Measurements from ENCODE around the gene KCNF1.

Gene KCNF1, protein sequence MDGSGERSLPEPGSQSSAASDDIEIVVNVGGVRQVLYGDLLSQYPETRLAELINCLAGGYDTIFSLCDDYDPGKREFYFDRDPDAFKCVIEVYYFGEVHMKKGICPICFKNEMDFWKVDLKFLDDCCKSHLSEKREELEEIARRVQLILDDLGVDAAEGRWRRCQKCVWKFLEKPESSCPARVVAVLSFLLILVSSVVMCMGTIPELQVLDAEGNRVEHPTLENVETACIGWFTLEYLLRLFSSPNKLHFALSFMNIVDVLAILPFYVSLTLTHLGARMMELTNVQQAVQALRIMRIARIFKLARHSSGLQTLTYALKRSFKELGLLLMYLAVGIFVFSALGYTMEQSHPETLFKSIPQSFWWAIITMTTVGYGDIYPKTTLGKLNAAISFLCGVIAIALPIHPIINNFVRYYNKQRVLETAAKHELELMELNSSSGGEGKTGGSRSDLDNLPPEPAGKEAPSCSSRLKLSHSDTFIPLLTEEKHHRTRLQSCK

DNA sequence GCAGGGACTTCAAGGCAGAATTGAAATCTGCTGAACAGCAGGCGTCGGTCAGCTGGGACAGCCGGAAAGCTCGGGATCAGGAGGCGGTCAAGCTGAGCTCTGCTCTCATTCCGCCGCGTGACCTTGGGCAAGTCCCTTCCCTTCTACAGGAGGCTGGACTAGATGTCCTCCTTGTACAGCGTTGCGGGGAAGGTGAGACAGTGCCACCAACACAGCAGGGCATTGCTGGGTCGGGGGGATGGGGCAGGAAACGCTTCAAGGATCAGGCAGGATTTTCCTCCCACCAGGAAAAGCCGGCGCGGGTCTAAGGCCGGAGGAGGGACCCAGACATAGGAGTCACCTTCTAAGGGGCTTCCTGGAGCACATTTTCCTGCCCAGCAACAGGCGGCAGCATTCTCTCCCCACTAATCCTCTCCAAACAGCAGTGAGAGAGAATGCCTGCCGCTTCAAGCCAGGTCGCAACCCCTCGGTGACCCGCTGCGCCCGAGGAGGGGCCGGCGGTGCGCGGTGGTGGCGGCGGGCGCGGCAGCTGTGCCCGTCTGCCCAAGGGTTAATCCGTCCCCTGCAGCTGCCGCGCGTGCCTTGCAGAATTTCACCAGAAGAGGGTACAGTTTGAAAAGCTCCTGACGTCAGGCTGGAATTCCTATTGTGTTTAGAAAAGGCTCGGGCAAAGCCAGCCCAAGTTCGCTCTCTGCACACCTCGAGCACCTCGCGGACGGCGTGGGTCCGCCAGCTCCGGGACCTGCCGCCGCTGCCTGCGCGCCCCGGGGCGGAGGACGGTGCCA lies at the start of gene KCNF1:
Gene KCNF1 (plus strand): TSS at position 644 of the 785 bp plus-strand sequence. CDS start 493 bp downstream, outside the sequence.
- no peak for DNase-seq (ENCODE audit: low spot score)

DNA sequence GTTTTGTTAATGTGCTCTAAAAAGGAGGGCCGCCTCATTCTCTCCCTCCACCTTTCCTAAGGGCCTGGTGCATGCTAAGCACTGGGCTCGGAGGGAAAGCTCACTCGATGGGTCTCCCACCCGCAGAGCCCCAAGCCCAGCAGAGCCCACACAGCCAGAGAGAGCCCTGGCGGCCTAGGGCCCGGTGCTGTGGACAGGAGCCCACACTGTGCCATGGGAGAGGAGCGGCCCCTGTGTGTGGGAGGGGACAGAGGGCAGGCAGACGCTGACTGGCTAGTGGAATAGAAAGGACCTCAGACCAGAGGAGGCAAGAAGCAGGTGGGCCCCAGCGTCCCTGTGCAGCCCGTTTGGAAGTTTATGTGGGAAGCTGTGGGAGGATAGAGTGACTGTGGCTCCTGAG lies 49.4 kb upstream of the KCNF1 start:
- no peak for DNase-seq (ENCODE audit: low spot score)

DNA sequence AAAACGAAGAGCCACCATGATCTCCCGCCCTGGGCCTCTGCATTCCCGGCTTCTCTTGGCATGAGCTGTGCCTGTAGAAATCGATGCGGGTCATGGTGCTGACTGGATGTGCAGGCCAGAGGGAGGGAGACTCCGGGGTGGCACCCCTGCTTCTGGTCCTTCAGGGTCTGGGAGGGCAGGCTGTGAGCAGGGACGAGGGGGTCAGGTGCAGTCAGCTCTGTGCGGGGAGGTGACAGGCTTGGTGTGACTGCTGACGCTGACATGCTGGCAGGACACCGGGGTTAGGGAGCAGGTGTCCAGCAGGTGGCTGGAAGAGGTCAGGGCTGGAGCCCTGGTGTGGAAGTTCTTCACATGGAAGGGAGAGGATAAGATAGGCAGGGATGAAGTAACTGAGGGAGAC lies 48.7 kb upstream of the KCNF1 start:
- DNase-seq (ENCODE audit: low spot score) = no peak

DNA sequence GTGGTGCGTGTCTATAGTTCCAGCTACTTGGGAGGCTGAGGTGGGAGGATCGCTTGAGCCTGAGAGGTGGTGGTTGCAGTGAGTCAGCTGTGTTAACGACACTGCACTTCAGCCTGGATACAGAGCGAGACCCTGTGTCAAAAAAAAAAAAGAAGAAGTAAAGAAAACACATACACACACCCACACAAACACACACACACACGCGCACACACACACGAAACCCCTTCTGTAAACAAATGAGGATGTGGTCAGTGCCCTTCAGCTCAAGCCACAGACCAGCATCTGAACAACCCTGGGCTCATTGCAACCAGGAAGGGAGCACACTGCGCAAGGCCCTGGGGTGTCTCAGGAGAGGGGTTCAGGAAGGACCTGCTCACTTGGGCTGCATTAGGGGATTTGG lies 47.9 kb upstream of the KCNF1 start:
- DNase-seq (ENCODE audit: low spot score) = no peak

DNA sequence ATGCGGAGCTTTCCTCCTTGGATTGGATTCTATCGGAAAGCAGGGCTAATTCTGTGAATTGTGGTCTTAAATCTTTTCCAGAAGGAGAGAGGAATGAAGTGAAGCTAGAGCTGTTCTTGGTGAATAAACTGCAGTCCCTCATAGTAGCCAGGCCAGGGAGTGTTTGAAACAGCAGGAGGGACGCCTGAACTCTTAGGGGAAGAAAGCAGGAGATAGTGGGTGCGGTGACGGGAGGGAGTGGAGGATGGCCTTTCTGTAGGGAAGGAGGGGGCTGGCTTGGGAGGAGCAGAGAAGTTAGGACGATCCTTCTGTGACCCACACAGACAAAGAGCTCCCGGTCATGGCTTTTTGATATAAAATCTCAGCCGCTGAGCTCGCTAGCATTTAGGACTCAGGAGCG lies 47.5 kb upstream of the KCNF1 start:
- DNase-seq (ENCODE audit: low spot score) = no peak

DNA sequence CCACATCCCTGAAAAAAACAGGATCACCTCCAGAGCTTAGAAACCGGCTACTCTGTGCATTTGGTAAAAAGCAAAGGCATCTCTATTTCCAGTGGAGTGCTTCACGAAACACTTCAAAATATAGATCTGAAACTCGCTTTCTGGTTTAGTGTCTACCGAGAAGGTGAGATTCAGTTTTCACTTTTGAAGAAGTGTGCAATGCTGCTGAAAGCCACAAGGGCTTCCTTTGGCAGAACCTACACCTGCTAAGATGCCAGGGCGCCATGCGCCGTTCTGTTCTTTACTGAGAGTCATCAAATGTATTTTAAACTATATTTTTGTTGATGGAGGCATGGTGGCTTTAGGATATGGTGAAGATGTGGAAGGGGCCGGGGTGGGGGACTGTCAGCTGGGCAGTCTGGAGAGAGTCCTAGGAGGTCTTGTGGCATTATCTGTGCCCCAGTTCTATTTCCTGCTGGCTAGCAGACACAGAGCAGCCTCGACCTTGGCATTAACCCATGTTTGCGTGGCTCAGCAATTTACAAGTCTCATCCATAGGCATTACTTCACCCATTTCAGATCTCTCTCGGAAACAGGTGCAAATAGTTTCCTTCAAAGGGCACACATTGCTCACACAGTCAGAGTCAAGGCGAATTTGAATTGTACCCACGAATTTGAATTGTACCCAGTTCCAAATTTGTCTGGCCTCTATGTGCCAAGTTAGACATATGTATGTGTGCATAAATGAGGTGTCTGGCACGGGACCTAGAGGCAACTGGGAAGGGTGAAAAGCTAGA lies 46.7 kb upstream of the KCNF1 start:
- DNase-seq (ENCODE audit: low spot score) = no peak

DNA sequence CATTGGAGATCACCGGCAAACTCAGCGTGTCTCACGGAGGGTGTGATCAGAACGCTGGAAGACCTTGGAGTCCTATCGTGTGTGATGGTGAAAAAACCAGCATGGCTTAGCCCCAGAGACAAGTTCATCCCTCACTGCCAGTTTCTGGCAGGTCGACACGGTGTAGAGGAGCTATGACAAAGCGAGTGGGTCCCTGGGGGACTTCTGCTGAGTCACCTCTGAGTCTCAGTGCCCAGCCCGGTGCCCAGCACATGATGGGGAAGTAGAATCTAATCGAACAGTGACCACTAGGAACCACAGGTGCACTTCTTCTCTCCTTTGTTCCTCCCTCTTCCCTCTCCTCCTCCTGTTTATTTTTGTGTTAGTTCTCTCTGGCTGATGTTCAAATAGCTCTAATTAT lies 45.9 kb upstream of the KCNF1 start:
- DNase-seq (ENCODE audit: low spot score) = no peak

DNA sequence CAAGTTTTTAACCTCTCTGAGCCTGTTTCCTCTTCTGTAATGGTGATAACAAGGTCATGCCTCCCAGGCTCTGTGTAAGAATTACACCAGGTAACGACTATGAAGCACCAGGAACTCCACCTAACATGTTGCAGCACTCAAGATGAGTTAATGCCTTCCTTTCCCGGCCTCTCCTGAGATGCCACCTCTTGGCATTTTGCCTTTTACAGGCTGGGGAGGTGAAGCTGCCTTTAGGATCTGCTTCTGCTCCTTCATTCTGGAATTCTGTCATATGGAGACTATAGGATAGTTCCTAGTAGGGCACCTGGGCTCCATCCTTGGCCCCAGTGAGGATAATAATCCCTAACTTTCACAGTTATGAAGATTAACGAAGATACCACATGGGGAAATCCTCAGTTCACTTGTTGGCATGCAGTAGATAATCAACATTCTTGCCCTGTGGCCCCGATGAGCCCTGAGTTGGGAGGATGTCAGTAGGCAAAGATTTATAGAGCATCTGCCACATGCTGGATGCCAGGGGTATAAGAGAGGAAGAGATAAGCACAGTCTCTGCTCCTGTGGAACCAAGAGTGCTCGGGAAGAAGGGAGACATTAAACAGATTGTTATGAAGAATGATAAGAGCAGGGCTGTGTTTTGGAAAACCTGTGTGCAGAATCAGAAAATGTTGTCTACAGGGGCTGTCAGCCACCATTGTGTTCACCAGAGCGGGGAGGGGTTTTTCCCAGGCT lies 43.9 kb upstream of the KCNF1 start:
- DNase-seq (ENCODE audit: low spot score) = no peak

DNA sequence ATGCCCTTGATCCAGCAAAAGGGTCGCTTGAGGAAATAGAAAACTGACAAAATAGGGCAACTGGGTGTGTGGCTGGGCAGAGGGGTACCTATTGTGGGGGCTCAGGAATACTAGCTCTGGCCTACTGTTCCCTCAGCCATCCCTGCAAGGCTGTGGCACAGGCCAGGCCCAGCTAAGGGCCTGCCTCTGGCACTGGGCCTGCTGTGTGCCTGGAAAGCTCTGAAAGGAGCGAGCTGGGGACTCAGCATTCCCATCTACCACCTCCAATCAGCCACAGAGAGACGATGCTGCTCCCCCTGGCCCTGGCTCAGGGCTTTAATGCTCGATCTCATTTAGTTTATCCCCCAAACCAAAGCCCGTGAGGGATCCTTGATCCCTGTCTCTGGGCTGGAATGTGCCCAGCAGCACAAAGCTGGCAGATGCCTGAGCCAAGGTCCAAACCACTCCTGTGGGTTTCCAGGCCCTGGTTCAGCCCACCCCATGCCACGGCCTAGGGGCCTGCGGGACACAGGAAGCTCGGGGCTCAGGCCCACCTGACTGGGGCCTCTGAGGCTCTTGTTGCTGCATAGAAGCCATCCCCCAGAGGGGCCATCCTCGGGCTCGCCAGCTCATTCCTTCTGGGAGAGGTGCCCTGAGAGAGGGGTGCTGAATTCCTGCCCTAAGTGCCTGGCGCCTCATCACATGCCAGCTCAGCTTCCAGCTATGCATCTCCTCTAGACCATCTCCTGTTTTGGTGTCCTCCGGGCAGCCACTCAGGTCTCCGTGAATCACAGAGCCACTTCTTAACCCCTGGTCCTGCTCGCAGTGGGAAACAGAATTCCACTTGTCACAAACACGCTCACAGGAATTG lies 43.0 kb upstream of the KCNF1 start:
- DNase-seq (ENCODE audit: low spot score) = no peak

DNA sequence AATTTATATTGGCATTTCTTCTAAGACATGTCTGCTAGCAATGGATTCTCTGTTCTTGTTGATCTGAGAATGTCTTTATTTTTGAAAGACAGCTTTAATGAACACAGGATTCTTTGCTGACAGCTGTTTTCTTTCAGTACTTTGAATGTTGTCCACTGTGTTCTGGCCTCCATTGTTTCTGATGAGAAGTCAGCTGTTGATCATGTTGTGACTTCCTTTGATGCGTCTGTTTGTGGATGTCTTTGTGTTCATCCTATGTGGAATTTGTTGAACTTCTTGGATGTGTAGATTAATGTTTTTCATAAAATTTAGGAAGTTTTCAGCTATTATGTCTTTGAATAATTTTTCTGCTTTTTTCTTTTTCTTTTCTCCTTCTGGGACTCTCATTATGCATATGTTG lies 39.8 kb upstream of the KCNF1 start:
- no peak for DNase-seq (ENCODE audit: low spot score)

DNA sequence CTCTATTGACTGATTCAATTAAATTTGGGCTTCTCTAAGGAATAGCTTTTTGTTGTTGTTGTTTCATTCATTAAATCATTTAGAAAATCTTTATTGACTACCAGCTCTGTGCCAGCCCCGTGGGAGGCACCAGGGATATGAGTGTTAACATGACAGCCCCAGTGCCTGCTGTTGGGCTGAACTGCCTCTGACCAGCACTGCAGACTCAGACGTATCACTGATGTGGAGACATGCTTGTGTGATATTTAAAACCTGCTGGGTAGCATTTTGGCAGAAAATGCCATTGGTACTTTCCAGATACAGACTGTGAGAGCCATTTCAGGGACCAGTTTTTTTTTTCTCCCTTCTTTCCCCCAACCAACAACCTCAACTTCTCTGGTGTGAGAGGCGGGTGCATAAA lies 38.6 kb upstream of the KCNF1 start:
- no peak for DNase-seq (ENCODE audit: low spot score)

DNA sequence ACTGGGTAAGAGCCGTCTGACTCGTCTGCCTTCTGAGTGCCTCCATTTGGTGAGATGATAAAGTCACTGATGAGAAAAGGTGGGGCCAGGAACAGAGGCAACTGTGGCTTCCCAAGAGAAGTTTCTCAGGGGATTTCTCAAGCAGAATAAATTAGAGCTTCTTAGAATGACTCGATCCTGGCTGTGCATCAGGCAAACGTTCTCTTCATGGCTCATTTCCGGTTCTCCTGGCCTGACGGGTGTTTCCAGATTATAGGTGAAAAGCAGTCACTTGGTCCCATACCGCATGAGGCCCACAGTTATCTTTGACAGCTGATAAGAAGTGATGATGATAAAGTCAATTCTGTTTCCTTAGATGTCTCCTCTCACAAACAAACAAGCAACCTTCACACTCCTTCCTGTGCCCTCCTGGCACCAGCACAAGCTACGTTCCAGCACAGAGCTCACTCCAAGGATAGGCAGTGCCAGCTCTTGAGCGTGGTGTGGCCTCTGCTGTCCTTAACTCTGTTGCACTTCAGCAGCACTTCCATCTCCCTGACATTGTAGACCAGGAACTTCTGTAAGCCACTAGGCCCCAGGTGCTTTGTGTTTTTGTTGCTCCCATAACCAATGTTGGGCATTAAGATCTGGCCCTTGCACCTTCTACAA lies 37.8 kb upstream of the KCNF1 start:
- no peak for DNase-seq (ENCODE audit: low spot score)

DNA sequence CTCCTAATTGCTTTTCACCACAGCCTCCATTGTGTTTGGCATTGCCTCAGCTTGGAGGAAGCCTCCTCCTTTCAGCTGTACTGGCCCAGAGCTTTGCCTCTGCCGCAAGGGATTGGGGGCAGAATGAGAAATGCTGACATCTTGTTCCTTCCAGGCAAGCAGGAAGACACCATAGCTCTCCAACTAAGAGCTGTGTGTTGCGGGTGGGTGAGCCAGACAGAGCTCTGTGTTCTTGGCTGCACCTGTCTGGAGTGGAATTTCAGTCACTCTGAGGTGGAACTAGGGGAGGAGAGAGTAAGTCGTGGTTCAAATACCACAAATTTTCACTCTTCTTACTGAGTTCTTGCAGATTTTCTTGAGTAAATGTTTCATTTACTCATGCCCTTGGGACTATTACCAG lies 36.6 kb upstream of the KCNF1 start:
- no peak for DNase-seq (ENCODE audit: low spot score)

DNA sequence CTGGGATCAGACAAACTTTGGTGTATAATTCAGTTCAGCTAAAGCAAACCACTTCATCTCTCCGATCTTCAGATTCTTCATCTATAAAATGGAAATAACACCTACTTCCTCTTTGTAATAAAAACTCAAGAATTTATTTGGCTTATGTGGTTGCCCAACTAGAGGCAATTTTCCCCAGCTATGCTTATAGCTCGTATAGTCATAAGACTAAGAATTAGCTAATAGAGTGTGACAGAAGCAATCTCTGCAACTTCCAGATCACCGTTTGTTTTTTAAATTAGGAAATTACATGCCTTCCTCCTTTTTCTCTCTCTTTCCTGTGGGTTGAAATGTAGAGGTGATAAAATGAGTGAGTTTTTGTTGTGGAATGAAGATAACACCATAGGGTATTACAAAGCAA lies 35.3 kb upstream of the KCNF1 start:
- no peak for DNase-seq (ENCODE audit: low spot score)

DNA sequence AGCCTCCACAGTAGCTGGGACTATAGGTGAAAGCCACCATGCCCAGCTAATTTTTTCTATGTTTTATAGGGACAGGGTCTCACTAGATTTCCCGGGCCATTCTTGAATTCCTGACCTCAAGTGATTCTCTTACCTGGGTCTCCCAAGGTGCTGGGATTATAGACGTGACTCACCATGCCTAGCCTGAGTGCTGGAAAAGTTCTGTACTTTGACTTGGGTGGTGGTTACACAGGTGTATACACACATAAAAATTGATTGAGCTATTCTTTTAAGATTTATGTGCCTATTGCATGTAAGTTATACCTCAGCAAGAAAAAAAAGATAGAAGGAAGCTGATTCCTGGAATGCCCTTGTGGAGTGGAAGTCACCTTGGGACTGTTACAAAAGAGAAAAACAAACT lies 34.8 kb upstream of the KCNF1 start:
- DNase-seq (ENCODE audit: low spot score) = no peak

DNA sequence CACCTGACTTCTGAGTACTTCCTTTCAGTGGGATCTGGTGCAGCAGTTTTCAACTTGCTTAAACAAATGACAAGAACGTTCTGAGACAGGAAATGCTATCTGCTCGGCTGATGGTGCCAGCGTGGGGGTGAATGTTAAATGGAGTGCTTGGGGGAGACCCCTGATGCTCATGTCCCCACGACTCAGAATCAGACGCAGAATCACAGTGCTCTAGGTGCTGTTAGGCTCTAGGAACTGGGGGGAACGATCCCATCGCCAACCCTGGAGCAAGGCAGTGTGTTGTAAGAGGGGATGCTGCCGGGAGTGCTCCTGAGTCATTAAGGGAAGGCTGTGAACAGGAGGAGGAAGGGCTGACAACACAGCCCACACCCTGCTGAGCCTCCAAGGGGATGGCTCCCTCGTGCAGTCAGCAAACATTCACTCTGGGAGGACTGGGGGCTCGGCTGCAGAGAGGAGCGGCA lies 34.1 kb upstream of the KCNF1 start:
- peak; percentile 62 for DNase-seq (ENCODE audit: low spot score)

DNA sequence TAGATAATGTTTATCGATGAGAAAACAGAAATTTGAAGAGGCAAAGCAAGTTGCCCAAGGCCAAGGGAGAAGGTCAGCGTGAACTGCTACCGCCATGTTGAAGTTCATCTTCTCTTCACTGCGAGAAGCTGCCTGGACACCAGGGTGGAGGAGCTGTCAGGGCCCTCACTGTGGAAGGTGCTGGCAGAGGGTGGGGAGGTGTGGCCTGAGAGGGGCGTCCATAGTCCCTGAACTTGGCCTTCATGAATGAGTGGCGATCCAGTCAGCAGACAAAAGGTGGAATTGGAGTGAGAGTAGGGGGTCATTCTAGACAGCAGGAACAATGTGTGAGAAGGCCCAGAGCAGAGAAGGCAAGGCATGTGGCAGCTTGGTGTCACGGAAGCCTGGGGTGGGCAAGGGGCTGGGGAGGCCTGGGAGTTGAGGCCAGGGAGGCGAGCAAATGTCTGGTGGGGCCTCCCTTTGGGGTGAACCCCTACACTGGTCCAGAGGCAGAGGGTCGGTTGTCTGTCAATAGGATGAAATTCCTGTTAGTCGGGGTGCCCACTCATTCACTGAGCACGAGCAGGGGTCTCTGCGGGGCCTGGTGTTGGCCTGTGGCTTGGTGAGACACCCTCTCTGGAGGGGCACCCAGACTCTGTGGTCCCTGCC lies 33.3 kb upstream of the KCNF1 start:
- no peak for DNase-seq (ENCODE audit: low spot score)

DNA sequence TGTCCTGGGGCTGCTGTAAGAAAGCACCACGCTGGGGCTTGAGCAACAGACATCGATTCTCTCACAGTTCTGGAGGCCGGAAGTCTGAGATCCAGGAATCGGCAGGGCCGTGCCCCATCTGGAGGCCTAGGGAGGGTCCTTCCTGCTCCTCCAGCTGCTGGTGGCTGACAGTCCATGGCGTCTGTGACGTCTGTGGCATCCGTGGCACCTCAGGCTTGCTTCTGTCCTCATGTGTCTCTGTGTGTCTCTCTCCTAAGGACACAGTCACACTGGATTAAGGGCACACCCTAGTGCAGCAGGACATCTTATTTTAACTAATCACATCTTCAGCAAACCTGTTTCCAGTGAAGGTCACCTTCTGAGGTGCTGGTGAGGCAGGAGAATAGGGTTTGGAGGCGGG lies 32.6 kb upstream of the KCNF1 start:
- DNase-seq (ENCODE audit: low spot score) = no peak

All from putamen (tissue), 1 donor.